ENCODE results near the gene NEK11. TPM values are rescaled to one million over a fixed set of nuclear protein-coding genes. Genes with fewer than 3 reads are reported as not detected.

Gene NEK11
- total RNA-seq, 2 donors from 2014 or later = 0.20 to 6.0 TPM

DNA sequence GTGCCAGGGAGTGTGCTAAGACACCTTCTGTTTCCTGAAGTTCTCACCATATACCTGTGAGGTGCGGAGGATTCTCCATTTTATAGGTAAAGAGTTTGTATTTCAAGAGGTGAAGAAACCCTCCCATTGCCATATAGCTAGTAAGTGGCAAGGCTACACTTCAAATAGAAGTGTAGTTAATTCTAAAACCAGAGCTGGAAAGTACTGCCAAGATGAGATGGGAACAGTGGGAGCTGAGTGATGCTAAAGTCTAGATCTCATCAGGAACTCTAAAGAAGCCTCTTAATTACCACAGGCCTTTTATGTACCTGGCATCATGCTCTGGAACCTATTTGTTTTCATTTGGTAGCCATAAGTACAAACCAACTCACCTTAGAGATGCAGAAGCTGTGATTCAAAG is 256.3 kb downstream of the NEK11 start:
- WGBS, 2 experiments (ENCODE audit: insufficient coverage in 1 of 2, insufficient read length in 1 of 2) = 90% methylated on average over 1 of the region's 1 CpG; no CpG with 5 or more reads in 1 of the 2 experiments
- no peaks in the 10 kb centered on the region for H3K36me3 Mint-ChIP-seq (ENCODE audit: low read depth)
- no peaks in the 10 kb centered on the region for H3K27me3 Mint-ChIP-seq (ENCODE audit: insufficient read depth)
- H3K36me3 ChIP-seq (ENCODE audit: control insufficient read depth, insufficient read depth, low read length) = no peaks in the 10 kb centered on the region
- no peaks in the 10 kb centered on the region for H3K9me3 ChIP-seq (ENCODE audit: control insufficient read depth, low read length)
- H3K27ac ChIP-seq (ENCODE audit: low read depth, low read length) = no peak overlapping the region
- no peaks in the 10 kb centered on the region for H3K27me3 ChIP-seq (ENCODE audit: control insufficient read depth, insufficient read depth, low read length, poor library complexity, severe bottlenecking)
- H3K27ac Mint-ChIP-seq = no peak overlapping the region
- no peak for DNase-seq
- TF ChIP-seq, protein P1, sequence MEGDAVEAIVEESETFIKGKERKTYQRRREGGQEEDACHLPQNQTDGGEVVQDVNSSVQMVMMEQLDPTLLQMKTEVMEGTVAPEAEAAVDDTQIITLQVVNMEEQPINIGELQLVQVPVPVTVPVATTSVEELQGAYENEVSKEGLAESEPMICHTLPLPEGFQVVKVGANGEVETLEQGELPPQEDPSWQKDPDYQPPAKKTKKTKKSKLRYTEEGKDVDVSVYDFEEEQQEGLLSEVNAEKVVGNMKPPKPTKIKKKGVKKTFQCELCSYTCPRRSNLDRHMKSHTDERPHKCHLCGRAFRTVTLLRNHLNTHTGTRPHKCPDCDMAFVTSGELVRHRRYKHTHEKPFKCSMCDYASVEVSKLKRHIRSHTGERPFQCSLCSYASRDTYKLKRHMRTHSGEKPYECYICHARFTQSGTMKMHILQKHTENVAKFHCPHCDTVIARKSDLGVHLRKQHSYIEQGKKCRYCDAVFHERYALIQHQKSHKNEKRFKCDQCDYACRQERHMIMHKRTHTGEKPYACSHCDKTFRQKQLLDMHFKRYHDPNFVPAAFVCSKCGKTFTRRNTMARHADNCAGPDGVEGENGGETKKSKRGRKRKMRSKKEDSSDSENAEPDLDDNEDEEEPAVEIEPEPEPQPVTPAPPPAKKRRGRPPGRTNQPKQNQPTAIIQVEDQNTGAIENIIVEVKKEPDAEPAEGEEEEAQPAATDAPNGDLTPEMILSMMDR (conservative IDR thresholded peaks at IDR 0.05) = no peak
- no peaks in the 10 kb centered on the region for H3K4me1 Mint-ChIP-seq
- H3K4me3 ChIP-seq (ENCODE audit: low read length) = no peak overlapping the region
- no peak overlapping the region for H3K9ac ChIP-seq (ENCODE audit: extremely low read depth, low read length, poor library complexity, severe bottlenecking)
- H3K9me3 Mint-ChIP-seq = no peaks in the 10 kb centered on the region
- H3K4me3 Mint-ChIP-seq = no peak overlapping the region
- H3K4me1 ChIP-seq (ENCODE audit: control insufficient read depth, insufficient read depth, low read length) = no peaks in the 10 kb centered on the region

DNA sequence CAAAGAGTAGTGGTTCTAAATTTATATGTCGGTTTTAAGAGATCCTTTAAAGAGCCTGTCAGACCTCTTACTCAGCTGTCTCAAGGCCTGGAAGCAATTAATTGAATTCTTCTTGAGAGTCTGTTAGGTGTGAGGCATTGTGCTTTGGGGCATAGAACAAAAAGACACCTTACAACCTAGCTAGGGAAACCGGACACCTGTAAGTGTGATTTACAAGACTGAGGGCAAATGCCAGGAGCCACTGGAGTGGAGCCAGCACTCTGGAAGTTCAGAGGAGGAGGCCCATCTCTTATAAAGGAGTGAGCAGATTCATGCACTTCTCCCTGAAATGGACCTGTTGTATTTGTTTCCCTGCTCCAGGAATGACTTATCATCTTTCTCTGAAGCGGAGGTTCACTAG is 257.2 kb downstream of the NEK11 start:
- Mint-ChIP-seq H3K4me3 (no peak overlapping the region), H3K36me3 (ENCODE audit: low read depth) (no peaks in the 10 kb centered on the region), H3K9me3 (no peaks in the 10 kb centered on the region)

DNA sequence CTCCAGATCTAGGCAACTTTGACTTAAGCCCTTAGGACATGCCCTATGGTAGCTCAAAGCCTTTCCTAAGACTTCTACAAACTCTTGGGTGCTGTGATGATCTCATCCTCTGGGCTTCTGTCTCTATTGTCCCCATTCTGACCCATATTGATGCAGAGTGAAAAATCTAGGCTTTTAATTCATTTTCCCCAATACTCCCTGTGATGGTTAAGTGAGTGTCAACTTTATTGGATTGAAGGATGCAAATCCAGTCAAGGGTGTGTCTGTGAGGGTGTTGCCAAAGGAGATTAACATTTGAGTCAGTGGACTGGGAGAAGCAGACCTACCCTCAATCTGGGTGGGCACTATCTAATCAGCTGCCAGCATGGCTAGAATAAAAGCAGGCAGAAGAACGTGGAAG is 257.6 kb downstream of the NEK11 start:
- H3K4me3 ChIP-seq (ENCODE audit: low read length) = no peak overlapping the region
- WGBS, 2 experiments (ENCODE audit: insufficient coverage in 1 of 2, insufficient read length in 1 of 2) = 60 to 89% methylated on average over 1 of the region's 1 CpG
- TF ChIP-seq, protein P1 (conservative IDR thresholded peaks at IDR 0.05) = no peak

More for the DNA sequence above, 257.2 kb downstream of the NEK11 start:
- H3K36me3 ChIP-seq (ENCODE audit: control insufficient read depth, insufficient read depth, low read length) = no peaks in the 10 kb centered on the region
- H3K9ac ChIP-seq (ENCODE audit: extremely low read depth, low read length, poor library complexity, severe bottlenecking) = no peak overlapping the region
- no peaks in the 10 kb centered on the region for H3K27me3 ChIP-seq (ENCODE audit: control insufficient read depth, insufficient read depth, low read length, poor library complexity, severe bottlenecking)
- H3K4me1 ChIP-seq (ENCODE audit: control insufficient read depth, insufficient read depth, low read length) = no peaks in the 10 kb centered on the region
- no peak overlapping the region for H3K27ac ChIP-seq (ENCODE audit: low read depth, low read length)
- Mint-ChIP-seq H3K27ac (no peak overlapping the region), H3K4me1 (no peaks in the 10 kb centered on the region), H3K27me3 (ENCODE audit: insufficient read depth) (no peaks in the 10 kb centered on the region)
- TF ChIP-seq, protein P1 (conservative IDR thresholded peaks at IDR 0.05) = no peak
- no peaks in the 10 kb centered on the region for H3K9me3 ChIP-seq (ENCODE audit: control insufficient read depth, low read length)
- WGBS, 2 experiments (ENCODE audit: insufficient coverage in 1 of 2, insufficient read length in 1 of 2) = 83 to 86% methylated on average over 3 of the region's 3 CpGs
- no peak for DNase-seq
- no peak overlapping the region for H3K4me3 ChIP-seq (ENCODE audit: low read length)

More for the DNA sequence above, 257.6 kb downstream of the NEK11 start:
- H3K4me3 Mint-ChIP-seq = no peak overlapping the region
- H3K27me3 Mint-ChIP-seq (ENCODE audit: insufficient read depth) = no peaks in the 10 kb centered on the region
- H3K27ac ChIP-seq (ENCODE audit: low read depth, low read length) = no peak overlapping the region
- no peak overlapping the region for H3K9ac ChIP-seq (ENCODE audit: extremely low read depth, low read length, poor library complexity, severe bottlenecking)
- H3K27me3 ChIP-seq (ENCODE audit: control insufficient read depth, insufficient read depth, low read length, poor library complexity, severe bottlenecking) = no peaks in the 10 kb centered on the region
- no peaks in the 10 kb centered on the region for H3K4me1 ChIP-seq (ENCODE audit: control insufficient read depth, insufficient read depth, low read length)
- no peak overlapping the region for H3K27ac Mint-ChIP-seq
- H3K36me3 ChIP-seq (ENCODE audit: control insufficient read depth, insufficient read depth, low read length) = no peaks in the 10 kb centered on the region
- no peak for DNase-seq
- H3K9me3 Mint-ChIP-seq = no peaks in the 10 kb centered on the region
- no peaks in the 10 kb centered on the region for H3K9me3 ChIP-seq (ENCODE audit: control insufficient read depth, low read length)
- H3K36me3 Mint-ChIP-seq (ENCODE audit: low read depth) = no peaks in the 10 kb centered on the region
- H3K4me1 Mint-ChIP-seq = no peaks in the 10 kb centered on the region
